Activated T-helper 17 cell treated with anti-CD3 and anti-CD28 coated beads, Interleukin-2, amount 50 U/mL, for 72 hours (primary cell): ENCODE measurements around the gene FREM1. TPM values are rescaled to one million over a fixed set of nuclear protein-coding genes. Genes with fewer than 3 reads are reported as not detected.

ENCODE experiments used
- total RNA-seq, 2 donors: library from RNA; stranded (reverse); gene quantifications; one replicate each; pipeline ENCODE4 v1.2.3, GENCODE V29; 2022

The FREM1 gene
- total RNA-seq, 2 donors from 2014 or later: 0.45 TPM; not detected in 1

Other genes starting within 250 kb of the FREM1 start
- 10 to 100 TPM in 1 of 2 donors, 1 to 10 TPM in 1; 6.6 to 11.2 TPM for gene ZDHHC21, start 217.0 kb downstream of the FREM1 start, total RNA-seq
- gene CER1, start 187.7 kb downstream of the FREM1 start, total RNA-seq: not detected